ENCODE measurements around the gene FTCD.
"Not testable (repeated sequence)": the region's sequence is repeated elsewhere in the genome, so short reads cannot be mapped to it uniquely, and the experiment has no call there.

The FTCD gene

GRCh38 chr21:46188226-46189212, 33.1 kb upstream of the FTCD start:
- DNase-seq, result no peak

GRCh38 chr21:46187814-46188213, 32.4 kb upstream of the FTCD start:
- no peak for DNase-seq

- no peak for DNase-seq
These were observed 31.9 kb upstream of the FTCD start for GRCh38 chr21:46187261-46187660.

- no peak for DNase-seq
These were observed 30.3 kb upstream of the FTCD start for GRCh38 chr21:46185716-46186115.

- peak; percentile 60 for DNase-seq
These were observed 29.5 kb upstream of the FTCD start for GRCh38 chr21:46184625-46185555.

GRCh38 chr21:46183910-46184624, 28.7 kb upstream of the FTCD start, which contains the start of gene SPATC1L:
TSS of gene SPATC1L (minus strand) at chr21:46184459. CDS start at chr21:46182816, 1,643 bp downstream.
- DNase-seq, result peak; percentile 36

- DNase-seq, result not testable (repeated sequence)
These were observed 28.0 kb upstream of the FTCD start for GRCh38 chr21:46183337-46183909.

GRCh38 chr21:46182548-46183336, 27.4 kb upstream of the FTCD start:
- DNase-seq, result no peak

GRCh38 chr21:46181953-46182547, 26.7 kb upstream of the FTCD start:
- no peak for DNase-seq

- no peak for DNase-seq
These were observed 26.1 kb upstream of the FTCD start for GRCh38 chr21:46181436-46181835.

GRCh38 chr21:46180778-46181391, 25.5 kb upstream of the FTCD start:
- no peak for DNase-seq

GRCh38 chr21:46180079-46180722, 24.8 kb upstream of the FTCD start:
- DNase-seq, result no peak

- no peak for DNase-seq
These were observed 24.3 kb upstream of the FTCD start for GRCh38 chr21:46179708-46180078.

- DNase-seq, result no peak
These were observed 23.6 kb upstream of the FTCD start for GRCh38 chr21:46178961-46179360.

- not testable (repeated sequence) for DNase-seq
These were observed 21.2 kb upstream of the FTCD start for GRCh38 chr21:46176443-46177129.

GRCh38 chr21:46173573-46173972, 18.2 kb upstream of the FTCD start:
- no peak for DNase-seq

- no peak for DNase-seq
These were observed 17.6 kb upstream of the FTCD start for GRCh38 chr21:46172863-46173528.

- DNase-seq, result no peak
These were observed 16.9 kb upstream of the FTCD start for GRCh38 chr21:46171996-46172862.

All from amniotic stem cell (primary cell).